PC-9 (cell line): ENCODE data around the gene HTRA2.

Experiments
- EZH2 ChIP-seq: fragments of 200-600 bp; sonication (generic); IDR thresholded peaks from 2 replicates; pipeline ENCODE4 v1.8.0; 2017; ENCODE audit warnings: antibody characterized with exemption, low read depth
- TF ChIP-seq, protein P1 (sequence below): fragments of 200-600 bp; sonication (generic); conservative IDR thresholded peaks from 2 replicates; pipeline ENCODE4 v1.6.1; 2017; ENCODE audit warnings: mixed run types, antibody characterized with exemption, mild to moderate bottlenecking, moderate library complexity

DNA sequence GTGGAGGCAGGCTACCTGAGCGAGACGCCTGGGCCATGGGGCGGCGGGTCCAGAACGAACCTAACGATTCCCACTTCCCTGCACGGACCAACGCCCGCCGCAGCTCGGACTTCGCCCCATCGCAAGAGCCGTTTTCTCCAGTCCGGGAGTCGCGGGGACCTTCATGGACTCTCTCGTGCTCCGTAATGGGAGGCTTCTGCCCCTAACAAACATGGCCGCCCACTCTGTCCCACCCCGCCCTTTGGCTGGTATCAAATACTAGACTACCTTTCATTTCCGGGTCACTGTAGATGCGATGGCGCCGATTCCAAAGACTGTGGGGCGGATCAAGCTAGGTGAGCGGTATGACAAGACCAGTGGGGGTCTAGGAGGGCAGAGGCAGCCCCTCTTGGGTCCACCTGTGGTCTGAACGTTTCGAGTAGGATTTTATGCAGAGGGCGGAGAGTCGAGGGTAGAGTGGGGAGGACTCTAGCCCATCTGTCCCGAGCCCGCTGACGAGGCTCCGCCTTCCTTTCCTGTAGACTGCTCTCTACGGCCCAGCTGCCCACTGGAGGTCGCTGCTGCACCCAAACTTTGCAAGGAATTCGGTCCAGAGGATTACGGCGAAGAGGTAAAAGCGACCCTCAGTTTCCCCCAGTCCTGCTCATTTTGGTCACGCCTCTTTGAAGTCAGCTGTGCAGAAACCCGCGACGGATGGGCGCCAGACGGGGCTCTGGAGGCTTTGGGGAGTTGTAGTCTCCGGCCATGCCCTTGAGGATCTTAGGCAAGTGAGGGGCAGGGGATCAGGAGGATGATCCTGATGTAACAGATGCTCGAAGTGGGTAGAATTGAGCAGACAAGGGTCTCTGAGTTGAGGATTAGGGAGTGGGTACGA is 46.7 kb upstream of the HTRA2 start, which contains the start of the genes CCDC142 and TTC31:
- TF ChIP-seq, protein P1, sequence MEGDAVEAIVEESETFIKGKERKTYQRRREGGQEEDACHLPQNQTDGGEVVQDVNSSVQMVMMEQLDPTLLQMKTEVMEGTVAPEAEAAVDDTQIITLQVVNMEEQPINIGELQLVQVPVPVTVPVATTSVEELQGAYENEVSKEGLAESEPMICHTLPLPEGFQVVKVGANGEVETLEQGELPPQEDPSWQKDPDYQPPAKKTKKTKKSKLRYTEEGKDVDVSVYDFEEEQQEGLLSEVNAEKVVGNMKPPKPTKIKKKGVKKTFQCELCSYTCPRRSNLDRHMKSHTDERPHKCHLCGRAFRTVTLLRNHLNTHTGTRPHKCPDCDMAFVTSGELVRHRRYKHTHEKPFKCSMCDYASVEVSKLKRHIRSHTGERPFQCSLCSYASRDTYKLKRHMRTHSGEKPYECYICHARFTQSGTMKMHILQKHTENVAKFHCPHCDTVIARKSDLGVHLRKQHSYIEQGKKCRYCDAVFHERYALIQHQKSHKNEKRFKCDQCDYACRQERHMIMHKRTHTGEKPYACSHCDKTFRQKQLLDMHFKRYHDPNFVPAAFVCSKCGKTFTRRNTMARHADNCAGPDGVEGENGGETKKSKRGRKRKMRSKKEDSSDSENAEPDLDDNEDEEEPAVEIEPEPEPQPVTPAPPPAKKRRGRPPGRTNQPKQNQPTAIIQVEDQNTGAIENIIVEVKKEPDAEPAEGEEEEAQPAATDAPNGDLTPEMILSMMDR = peak; percentile 91
- no peak for TF ChIP-seq EZH2
